ENCODE results near the gene KCNJ10. TPM values are rescaled to one million over a fixed set of nuclear protein-coding genes. Genes with fewer than 3 reads are reported as not detected.

KCNJ10 gene
- total RNA-seq, 1 donor from 2014 or later = 0.27 TPM

DNA sequence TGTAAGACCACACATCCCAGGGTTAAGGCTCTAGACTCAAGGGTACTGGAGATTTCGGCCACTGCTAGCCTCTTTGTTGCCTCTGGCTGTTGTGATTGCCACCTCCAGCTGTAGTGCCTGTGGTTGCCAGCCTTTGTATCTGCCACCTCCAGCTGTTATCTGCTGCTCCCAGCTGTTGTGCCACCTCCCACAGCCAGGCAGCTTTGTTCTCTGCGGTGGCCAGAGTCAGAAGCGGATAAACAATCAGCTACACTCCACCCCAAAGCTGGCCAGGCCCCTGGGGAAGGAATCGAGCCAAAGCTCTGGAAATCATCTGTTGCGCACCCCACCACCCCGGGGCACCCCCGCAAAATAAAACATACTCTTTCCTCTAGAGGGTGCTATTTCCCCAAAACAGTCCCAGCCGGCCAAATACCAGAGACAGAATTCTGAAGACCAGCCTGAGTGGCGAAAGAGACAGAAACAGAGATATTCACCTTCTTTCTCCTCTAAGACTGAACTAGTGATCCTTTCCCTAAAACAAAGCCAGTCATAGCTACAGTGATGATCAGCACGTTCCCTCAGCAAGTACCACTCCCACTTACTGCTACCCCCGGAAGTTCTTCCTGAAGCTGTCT, 23.4 kb downstream of the KCNJ10 start:
- Histone ChIP-seq H3K4me1 (ENCODE audit: insufficient read depth, low read length) (peaks cover 5% of the 10 kb centered on the region), H3K27ac (ENCODE audit: low read depth, low read length) (no peak overlapping the region), H3K79me2 (ENCODE audit: insufficient read depth, low read length) (no peaks in the 10 kb centered on the region), H4K20me1 (ENCODE audit: insufficient read depth, low read length) (no peaks in the 10 kb centered on the region), H3K4me3 (ENCODE audit: insufficient read depth, low read depth, low read length) (no peak overlapping the region), H3K4me2 (ENCODE audit: low read length) (peak overlapping the region; percentile 57), H2AFZ (ENCODE audit: low read depth, low read length) (no peak overlapping the region), H3K9ac (ENCODE audit: low read length) (no peak overlapping the region), H3K27me3 (ENCODE audit: insufficient read depth, low read length) (peaks cover 25% of the 10 kb centered on the region), H3K9me3 (ENCODE audit: insufficient read depth, low read depth, low read length) (no peaks in the 10 kb centered on the region), H3K36me3 (ENCODE audit: insufficient read depth, low read length) (no peaks in the 10 kb centered on the region)
- Mint-ChIP-seq H3K27ac (ENCODE audit: unreplicated experiment) (no peak overlapping the region), H3K9me3 (ENCODE audit: unreplicated experiment) (no peaks in the 10 kb centered on the region), H3K4me3 (ENCODE audit: unreplicated experiment) (peak overlapping the region; percentile 31), H3K27me3 (ENCODE audit: low read depth, unreplicated experiment) (peaks cover 18% of the 10 kb centered on the region), H3K36me3 (ENCODE audit: low read depth, unreplicated experiment) (no peaks in the 10 kb centered on the region), H3K4me1 (ENCODE audit: low read depth, unreplicated experiment) (peaks cover 19% of the 10 kb centered on the region)
- FAIRE-seq (no peak), DNase-seq (ENCODE audit: low read depth) (no peak)
- TF ChIP-seq, protein P1, sequence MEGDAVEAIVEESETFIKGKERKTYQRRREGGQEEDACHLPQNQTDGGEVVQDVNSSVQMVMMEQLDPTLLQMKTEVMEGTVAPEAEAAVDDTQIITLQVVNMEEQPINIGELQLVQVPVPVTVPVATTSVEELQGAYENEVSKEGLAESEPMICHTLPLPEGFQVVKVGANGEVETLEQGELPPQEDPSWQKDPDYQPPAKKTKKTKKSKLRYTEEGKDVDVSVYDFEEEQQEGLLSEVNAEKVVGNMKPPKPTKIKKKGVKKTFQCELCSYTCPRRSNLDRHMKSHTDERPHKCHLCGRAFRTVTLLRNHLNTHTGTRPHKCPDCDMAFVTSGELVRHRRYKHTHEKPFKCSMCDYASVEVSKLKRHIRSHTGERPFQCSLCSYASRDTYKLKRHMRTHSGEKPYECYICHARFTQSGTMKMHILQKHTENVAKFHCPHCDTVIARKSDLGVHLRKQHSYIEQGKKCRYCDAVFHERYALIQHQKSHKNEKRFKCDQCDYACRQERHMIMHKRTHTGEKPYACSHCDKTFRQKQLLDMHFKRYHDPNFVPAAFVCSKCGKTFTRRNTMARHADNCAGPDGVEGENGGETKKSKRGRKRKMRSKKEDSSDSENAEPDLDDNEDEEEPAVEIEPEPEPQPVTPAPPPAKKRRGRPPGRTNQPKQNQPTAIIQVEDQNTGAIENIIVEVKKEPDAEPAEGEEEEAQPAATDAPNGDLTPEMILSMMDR (IDR thresholded peaks at IDR 0.05; ENCODE audit: insufficient read depth, low read depth, low read length) = peak; percentile 57
- no peak for TF ChIP-seq EZH2 (IDR thresholded peaks at IDR 0.05; ENCODE audit: insufficient read depth, low read length)

DNA sequence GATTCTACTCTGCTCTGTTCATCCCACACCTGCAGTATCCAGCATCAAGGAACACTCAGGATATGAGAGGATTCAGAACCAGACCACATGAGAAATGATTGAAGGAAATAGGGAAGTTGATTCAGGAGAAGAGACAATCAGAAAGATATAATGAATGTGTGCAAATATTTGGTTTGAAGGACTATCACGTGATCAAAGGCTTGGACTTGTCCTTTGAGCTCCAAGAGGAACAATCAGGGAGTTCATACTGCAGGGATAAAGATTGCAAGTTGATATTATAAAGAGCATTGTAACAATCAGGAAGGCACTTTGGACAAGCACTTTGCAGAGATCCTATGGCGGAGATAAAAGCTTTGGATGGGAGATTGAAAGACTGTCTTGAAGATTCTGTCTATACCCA, 24.3 kb downstream of the KCNJ10 start:
- H3K9me3 Mint-ChIP-seq (ENCODE audit: unreplicated experiment) = no peaks in the 10 kb centered on the region
- Histone ChIP-seq H2AFZ (ENCODE audit: low read depth, low read length) (no peak overlapping the region), H3K36me3 (ENCODE audit: insufficient read depth, low read length) (no peaks in the 10 kb centered on the region), H3K4me1 (ENCODE audit: insufficient read depth, low read length) (peaks cover 5% of the 10 kb centered on the region), H3K27me3 (ENCODE audit: insufficient read depth, low read length) (peaks cover 22% of the 10 kb centered on the region), H3K79me2 (ENCODE audit: insufficient read depth, low read length) (no peaks in the 10 kb centered on the region), H3K9me3 (ENCODE audit: insufficient read depth, low read depth, low read length) (no peaks in the 10 kb centered on the region), H3K4me3 (ENCODE audit: insufficient read depth, low read depth, low read length) (no peak overlapping the region), H4K20me1 (ENCODE audit: insufficient read depth, low read length) (no peaks in the 10 kb centered on the region), H3K27ac (ENCODE audit: low read depth, low read length) (no peak overlapping the region), H3K9ac (ENCODE audit: low read length) (no peak overlapping the region), H3K4me2 (ENCODE audit: low read length) (no peak overlapping the region)
- no peak overlapping the region for H3K4me3 Mint-ChIP-seq (ENCODE audit: unreplicated experiment)
- DNase-seq (ENCODE audit: low read depth) (no peak), FAIRE-seq (no peak)
- peaks cover 17% of the 10 kb centered on the region for H3K27me3 Mint-ChIP-seq (ENCODE audit: low read depth, unreplicated experiment)
- H3K27ac Mint-ChIP-seq (ENCODE audit: unreplicated experiment) = no peak overlapping the region
- peaks cover 2% of the 10 kb centered on the region for H3K36me3 Mint-ChIP-seq (ENCODE audit: low read depth, unreplicated experiment)
- peaks cover 19% of the 10 kb centered on the region for H3K4me1 Mint-ChIP-seq (ENCODE audit: low read depth, unreplicated experiment)
- TF ChIP-seq EZH2 (IDR thresholded peaks at IDR 0.05; ENCODE audit: insufficient read depth, low read length) = no peak
- TF ChIP-seq, protein P1 (IDR thresholded peaks at IDR 0.05; ENCODE audit: insufficient read depth, low read depth, low read length) = no peak

DNA sequence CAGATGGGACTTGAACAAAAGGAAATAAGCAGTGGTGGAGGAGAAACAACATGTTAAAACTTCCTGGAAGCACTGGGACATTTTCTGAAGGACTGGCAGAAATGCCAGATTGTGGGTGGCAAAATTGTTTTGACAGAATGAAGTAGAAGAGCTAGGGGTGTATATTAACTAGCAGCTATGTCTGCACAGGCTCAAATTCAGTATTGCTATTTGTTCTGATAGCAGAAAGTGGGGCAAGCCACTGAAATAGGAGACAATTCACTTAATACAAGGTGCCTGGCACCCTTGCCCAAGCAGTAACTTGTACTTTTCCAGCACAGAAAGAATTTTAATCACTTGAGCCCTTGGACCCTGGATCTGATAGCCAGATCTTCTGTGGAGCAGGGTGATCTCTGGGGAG, 26.4 kb downstream of the KCNJ10 start:
- Histone ChIP-seq H4K20me1 (ENCODE audit: insufficient read depth, low read length) (no peaks in the 10 kb centered on the region), H2AFZ (ENCODE audit: low read depth, low read length) (no peak overlapping the region), H3K79me2 (ENCODE audit: insufficient read depth, low read length) (no peaks in the 10 kb centered on the region), H3K4me3 (ENCODE audit: insufficient read depth, low read depth, low read length) (no peak overlapping the region), H3K9me3 (ENCODE audit: insufficient read depth, low read depth, low read length) (no peaks in the 10 kb centered on the region), H3K9ac (ENCODE audit: low read length) (no peak overlapping the region), H3K27ac (ENCODE audit: low read depth, low read length) (no peak overlapping the region), H3K4me2 (ENCODE audit: low read length) (no peak overlapping the region), H3K27me3 (ENCODE audit: insufficient read depth, low read length) (peaks cover 19% of the 10 kb centered on the region), H3K4me1 (ENCODE audit: insufficient read depth, low read length) (peaks cover 5% of the 10 kb centered on the region), H3K36me3 (ENCODE audit: insufficient read depth, low read length) (no peaks in the 10 kb centered on the region)
- TF ChIP-seq EZH2 (IDR thresholded peaks at IDR 0.05; ENCODE audit: insufficient read depth, low read length) = no peak
- TF ChIP-seq, protein P1 (IDR thresholded peaks at IDR 0.05; ENCODE audit: insufficient read depth, low read depth, low read length) = no peak
- H3K9me3 Mint-ChIP-seq (ENCODE audit: unreplicated experiment) = no peaks in the 10 kb centered on the region
- DNase-seq (ENCODE audit: low read depth) (no peak), FAIRE-seq (no peak)
- peaks cover 11% of the 10 kb centered on the region for H3K4me1 Mint-ChIP-seq (ENCODE audit: low read depth, unreplicated experiment)
- peaks cover 20% of the 10 kb centered on the region for H3K27me3 Mint-ChIP-seq (ENCODE audit: low read depth, unreplicated experiment)
- no peak overlapping the region for H3K4me3 Mint-ChIP-seq (ENCODE audit: unreplicated experiment)
- H3K36me3 Mint-ChIP-seq (ENCODE audit: low read depth, unreplicated experiment) = peaks cover 2% of the 10 kb centered on the region
- no peak overlapping the region for H3K27ac Mint-ChIP-seq (ENCODE audit: unreplicated experiment)

Measured in astrocyte (in vitro differentiated cells and primary cell).